ENCODE results near the gene LMF2. TPM values are rescaled to one million over a fixed set of nuclear protein-coding genes. Genes with fewer than 3 reads are reported as not detected.

The LMF2 gene
- total RNA-seq, 1 experiment from 2014 or later = 42.4 TPM

GRCh38 chr22:50518606-50519005 lies 11.1 kb upstream of the LMF2 start:
- ChIA-PET POLR2A (ENCODE audit: unreplicated experiment) (no interaction called here), CTCF (no interaction called here)
- Histone ChIP-seq H3K9me3 (ENCODE audit: low read length) (no peaks in the 10 kb centered on the region), H3K4me3 (ENCODE audit: low read length) (no peak overlapping the region), H3F3A (ENCODE audit: low read length, unreplicated experiment) (no peaks in the 10 kb centered on the region), H3K4me1 (ENCODE audit: insufficient read depth, low read length) (peaks cover under 1% of the 10 kb centered on the region; the same call in 1 of the 2 replicates), H2AFZ (ENCODE audit: low read length) (no peak overlapping the region), H3K27ac (ENCODE audit: low read length) (no peak overlapping the region), H3K9me2 (replicated peaks; ENCODE audit: low read length) (no peaks in the 10 kb centered on the region), H3K79me2 (ENCODE audit: low read length) (peaks cover 23% of the 10 kb centered on the region), H3K27me3 (ENCODE audit: low read length) (no peaks in the 10 kb centered on the region), H4K20me1 (ENCODE audit: low read length) (no peaks in the 10 kb centered on the region; the same call in 1 of the 2 replicates), H3K36me3 (ENCODE audit: low read depth, low read length) (no peaks in the 10 kb centered on the region; the same call in 1 of the 2 replicates), H3K4me2 (ENCODE audit: low read length) (no peak overlapping the region), H3K9ac (ENCODE audit: low read length) (no peak overlapping the region)
- DNase-seq (no peak), ATAC-seq (no peak)
- intact Hi-C loops (cut with micrococcal nuclease) = no loop called here
- TF ChIP-seq EZH2 (IDR thresholded peaks at IDR 0.05; ENCODE audit: low read length, unreplicated experiment) = no peak
- no peak for TF ChIP-seq EZH2phosphoT487 (IDR thresholded peaks at IDR 0.05; ENCODE audit: borderline replicate concordance, low read length)
- TF ChIP-seq, protein P1, sequence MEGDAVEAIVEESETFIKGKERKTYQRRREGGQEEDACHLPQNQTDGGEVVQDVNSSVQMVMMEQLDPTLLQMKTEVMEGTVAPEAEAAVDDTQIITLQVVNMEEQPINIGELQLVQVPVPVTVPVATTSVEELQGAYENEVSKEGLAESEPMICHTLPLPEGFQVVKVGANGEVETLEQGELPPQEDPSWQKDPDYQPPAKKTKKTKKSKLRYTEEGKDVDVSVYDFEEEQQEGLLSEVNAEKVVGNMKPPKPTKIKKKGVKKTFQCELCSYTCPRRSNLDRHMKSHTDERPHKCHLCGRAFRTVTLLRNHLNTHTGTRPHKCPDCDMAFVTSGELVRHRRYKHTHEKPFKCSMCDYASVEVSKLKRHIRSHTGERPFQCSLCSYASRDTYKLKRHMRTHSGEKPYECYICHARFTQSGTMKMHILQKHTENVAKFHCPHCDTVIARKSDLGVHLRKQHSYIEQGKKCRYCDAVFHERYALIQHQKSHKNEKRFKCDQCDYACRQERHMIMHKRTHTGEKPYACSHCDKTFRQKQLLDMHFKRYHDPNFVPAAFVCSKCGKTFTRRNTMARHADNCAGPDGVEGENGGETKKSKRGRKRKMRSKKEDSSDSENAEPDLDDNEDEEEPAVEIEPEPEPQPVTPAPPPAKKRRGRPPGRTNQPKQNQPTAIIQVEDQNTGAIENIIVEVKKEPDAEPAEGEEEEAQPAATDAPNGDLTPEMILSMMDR (conservative IDR thresholded peaks at IDR 0.05; ENCODE audit: low read depth, low read length) = no peak
- BruUV-seq (replicated peaks) = no TSS peak

DNA sequence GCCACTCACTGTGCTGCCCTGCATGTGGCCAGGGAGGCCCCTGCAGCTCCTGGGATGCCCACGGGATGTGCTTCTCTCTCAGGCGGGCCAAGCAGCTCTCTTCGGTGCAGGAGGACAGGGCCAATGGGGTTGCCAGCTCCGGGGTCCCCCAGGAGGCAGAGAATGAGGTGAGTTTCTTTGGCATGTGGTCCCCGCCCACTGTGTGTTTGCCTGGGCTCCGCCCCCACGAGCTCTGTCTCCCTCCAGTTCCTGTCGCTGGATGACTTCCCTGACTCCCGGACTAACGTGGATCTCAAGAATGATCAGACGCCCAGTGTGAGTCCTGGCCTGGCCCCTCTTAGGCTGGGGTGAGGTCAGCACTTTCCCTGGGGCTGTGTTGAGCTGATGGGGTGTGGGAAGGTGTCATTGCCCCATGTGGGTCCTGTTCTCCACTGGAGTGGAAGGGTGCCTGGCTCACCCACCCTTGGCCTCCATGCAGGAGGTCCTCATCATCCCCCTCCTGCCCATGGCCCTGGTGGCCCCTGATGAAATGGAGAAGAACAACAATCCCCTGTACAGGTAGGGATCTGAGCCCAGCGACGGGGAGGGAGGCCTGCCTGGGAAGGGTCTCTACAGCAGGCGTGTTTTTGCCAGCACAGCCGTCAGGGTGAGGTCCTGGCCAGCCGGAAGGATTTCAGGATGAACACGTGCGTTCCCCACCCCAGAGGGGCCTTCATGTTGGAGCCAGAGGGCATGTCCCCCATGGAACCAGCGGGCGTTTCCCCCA lies 10.2 kb upstream of the LMF2 start:
- ChIA-PET CTCF (no interaction called here), POLR2A (ENCODE audit: unreplicated experiment) (no interaction called here)
- ATAC-seq (no peak), DNase-seq (no peak)
- H3K4me1 ChIP-seq (ENCODE audit: insufficient read depth, low read length) = no peaks in the 10 kb centered on the region
- H3K9me3 ChIP-seq (ENCODE audit: low read length) = no peaks in the 10 kb centered on the region
- H2AFZ ChIP-seq (ENCODE audit: low read length) = no peak overlapping the region
- no peaks in the 10 kb centered on the region for H3K27me3 ChIP-seq (ENCODE audit: low read length)
- H3K9me2 ChIP-seq (replicated peaks; ENCODE audit: low read length) = no peaks in the 10 kb centered on the region
- peaks cover 27% of the 10 kb centered on the region for H3K79me2 ChIP-seq (ENCODE audit: low read length)
- H3K27ac ChIP-seq (ENCODE audit: low read length) = no peak overlapping the region
- no peak overlapping the region for H3K9ac ChIP-seq (ENCODE audit: low read length)
- TF ChIP-seq, protein P1 (conservative IDR thresholded peaks at IDR 0.05; ENCODE audit: low read depth, low read length) = no peak
- no peak for TF ChIP-seq EZH2 (IDR thresholded peaks at IDR 0.05; ENCODE audit: low read length, unreplicated experiment)
- no peak for TF ChIP-seq EZH2phosphoT487 (IDR thresholded peaks at IDR 0.05; ENCODE audit: borderline replicate concordance, low read length)
- BruUV-seq (replicated peaks) = no TSS peak
- no peaks in the 10 kb centered on the region for H3F3A ChIP-seq (ENCODE audit: low read length, unreplicated experiment)
- no peaks in the 10 kb centered on the region; the same call in 1 of the 2 replicates for H3K36me3 ChIP-seq (ENCODE audit: low read depth, low read length)
- no peak overlapping the region for H3K4me2 ChIP-seq (ENCODE audit: low read length)
- intact Hi-C loops (cut with micrococcal nuclease) = no loop called here
- H3K4me3 ChIP-seq (ENCODE audit: low read length) = no peak overlapping the region
- H4K20me1 ChIP-seq (ENCODE audit: low read length) = no peaks in the 10 kb centered on the region

GRCh38 chr22:50516891-50517290 lies 9.4 kb upstream of the LMF2 start:
- TF ChIP-seq, protein P1 (conservative IDR thresholded peaks at IDR 0.05; ENCODE audit: low read depth, low read length) = no peak
- TF ChIP-seq EZH2 (IDR thresholded peaks at IDR 0.05; ENCODE audit: low read length, unreplicated experiment) (no peak), EZH2phosphoT487 (IDR thresholded peaks at IDR 0.05; ENCODE audit: borderline replicate concordance, low read length) (no peak)
- H3K4me1 ChIP-seq (ENCODE audit: insufficient read depth, low read length) = no peaks in the 10 kb centered on the region
- H3K36me3 ChIP-seq (ENCODE audit: low read depth, low read length) = no peaks in the 10 kb centered on the region; the same call in 1 of the 2 replicates
- H3K4me3 ChIP-seq (ENCODE audit: low read length) = no peak overlapping the region
- ChIA-PET POLR2A (ENCODE audit: unreplicated experiment) (no interaction called here), CTCF (no interaction called here)
- no peak for DNase-seq
- no peak overlapping the region for H3K27ac ChIP-seq (ENCODE audit: low read length)
- no peak overlapping the region for H3K4me2 ChIP-seq (ENCODE audit: low read length)
- H4K20me1 ChIP-seq (ENCODE audit: low read length) = no peaks in the 10 kb centered on the region
- H3K9me2 ChIP-seq (replicated peaks; ENCODE audit: low read length) = no peaks in the 10 kb centered on the region
- H3K9ac ChIP-seq (ENCODE audit: low read length) = no peak overlapping the region
- no peak for ATAC-seq
- intact Hi-C loops (cut with micrococcal nuclease) = no loop called here
- H3K79me2 ChIP-seq (ENCODE audit: low read length) = peaks cover 35% of the 10 kb centered on the region
- no peaks in the 10 kb centered on the region for H3K27me3 ChIP-seq (ENCODE audit: low read length)
- H3K9me3 ChIP-seq (ENCODE audit: low read length) = no peaks in the 10 kb centered on the region
- no peak overlapping the region for H2AFZ ChIP-seq (ENCODE audit: low read length)
- no TSS peak for BruUV-seq (replicated peaks)
- no peaks in the 10 kb centered on the region for H3F3A ChIP-seq (ENCODE audit: low read length, unreplicated experiment)
